GM13976 (cell line): ENCODE measurements around the gene RGS12.

Experiments
- DNase-seq: peaks from one replicate; pipeline ENCODE4 v3.0.0; 2012; ENCODE audit warnings: low spot score
- in situ Hi-C: fragments of 300-500 bp; cut with MboI; formaldehyde crosslinking; loops from one replicate; pipeline ENCODE4 v1.12.0; 2022; ENCODE audit warnings: low sequenced_read_pairs, mixed read lengths, inconsistent platforms; ENCODE audit not compliant: unreplicated experiment
- TF ChIP-seq, protein P1 (sequence below): IDR thresholded peaks from 2 replicates; pipeline ENCODE4 v1.5.1; 2012; ENCODE audit warnings: borderline replicate concordance, mild to moderate bottlenecking; ENCODE audit not compliant: insufficient read depth; ENCODE audit errors: extremely low read depth, missing control alignments, control extremely low read depth

Gene RGS12

DNA sequence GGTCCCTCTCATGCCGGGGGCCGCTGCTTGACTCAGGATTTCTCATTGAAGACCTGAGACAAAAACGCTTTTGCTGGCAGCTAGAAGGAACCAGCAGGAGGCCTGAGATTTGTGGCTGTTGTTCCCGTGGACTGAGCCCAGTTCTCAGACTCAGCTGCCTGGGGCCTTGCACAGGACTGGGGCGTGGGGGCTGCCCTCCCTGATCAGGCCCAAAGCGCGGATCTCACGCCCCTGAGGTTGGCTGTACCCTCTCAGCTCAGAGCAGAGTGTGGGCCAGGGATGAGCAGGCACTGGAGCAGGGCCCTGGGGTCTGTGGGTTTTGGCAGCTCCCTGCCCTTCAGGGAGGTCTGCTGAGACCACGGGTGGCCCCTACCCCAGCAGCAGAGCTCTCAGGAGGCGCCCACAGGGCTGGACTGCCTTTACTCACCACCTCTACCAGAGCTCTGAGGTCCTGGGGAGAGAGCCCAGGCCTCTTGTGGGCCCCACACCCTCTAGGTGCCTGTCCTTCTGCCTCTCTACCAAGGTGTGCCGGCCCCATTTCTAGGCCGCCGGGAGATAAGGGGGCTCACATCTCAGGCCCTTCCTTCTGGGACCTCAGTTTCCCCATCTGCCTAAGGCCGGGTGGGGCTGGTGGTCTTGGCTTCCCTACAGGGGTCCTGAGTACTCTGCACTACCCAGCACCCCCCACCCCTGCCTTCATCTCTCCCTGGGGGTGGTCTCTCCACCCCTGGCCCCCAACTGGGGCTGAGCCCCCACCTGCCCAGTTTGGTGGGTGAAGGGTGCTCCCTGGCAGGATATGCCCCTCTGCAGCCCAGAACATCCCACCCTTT lies 38.3 kb upstream of the RGS12 start:
- in situ Hi-C loops = no loop called here
- TF ChIP-seq, protein P1, sequence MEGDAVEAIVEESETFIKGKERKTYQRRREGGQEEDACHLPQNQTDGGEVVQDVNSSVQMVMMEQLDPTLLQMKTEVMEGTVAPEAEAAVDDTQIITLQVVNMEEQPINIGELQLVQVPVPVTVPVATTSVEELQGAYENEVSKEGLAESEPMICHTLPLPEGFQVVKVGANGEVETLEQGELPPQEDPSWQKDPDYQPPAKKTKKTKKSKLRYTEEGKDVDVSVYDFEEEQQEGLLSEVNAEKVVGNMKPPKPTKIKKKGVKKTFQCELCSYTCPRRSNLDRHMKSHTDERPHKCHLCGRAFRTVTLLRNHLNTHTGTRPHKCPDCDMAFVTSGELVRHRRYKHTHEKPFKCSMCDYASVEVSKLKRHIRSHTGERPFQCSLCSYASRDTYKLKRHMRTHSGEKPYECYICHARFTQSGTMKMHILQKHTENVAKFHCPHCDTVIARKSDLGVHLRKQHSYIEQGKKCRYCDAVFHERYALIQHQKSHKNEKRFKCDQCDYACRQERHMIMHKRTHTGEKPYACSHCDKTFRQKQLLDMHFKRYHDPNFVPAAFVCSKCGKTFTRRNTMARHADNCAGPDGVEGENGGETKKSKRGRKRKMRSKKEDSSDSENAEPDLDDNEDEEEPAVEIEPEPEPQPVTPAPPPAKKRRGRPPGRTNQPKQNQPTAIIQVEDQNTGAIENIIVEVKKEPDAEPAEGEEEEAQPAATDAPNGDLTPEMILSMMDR = no peak
- DNase-seq = no peak

DNA sequence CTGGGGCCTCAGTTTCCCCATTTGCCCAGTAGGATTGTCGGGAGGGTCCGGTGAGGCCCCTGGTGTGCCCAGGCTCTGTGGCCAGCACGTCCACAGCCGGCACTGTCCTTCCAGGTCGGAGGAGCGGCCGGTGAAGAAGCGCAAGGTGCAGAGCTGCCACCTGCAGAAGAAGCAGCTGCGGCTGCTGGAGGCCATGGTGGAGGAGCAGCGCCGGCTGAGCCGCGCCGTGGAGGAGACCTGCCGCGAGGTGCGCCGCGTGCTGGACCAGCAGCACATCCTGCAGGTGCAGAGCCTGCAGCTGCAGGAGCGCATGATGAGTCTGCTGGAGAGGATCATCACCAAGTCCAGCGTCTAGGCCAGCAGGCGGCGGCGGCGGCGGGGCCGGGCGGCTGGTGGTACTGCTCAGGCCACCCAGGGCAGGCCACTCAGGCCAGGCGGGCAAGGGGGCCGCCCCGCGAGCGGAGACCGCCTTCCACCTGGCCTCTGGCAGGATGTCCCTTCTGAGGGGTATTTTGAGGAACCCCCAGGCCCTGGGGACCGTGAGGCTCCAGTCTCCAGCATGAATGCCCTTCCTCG lies 37.1 kb upstream of the RGS12 start:
- no peak for DNase-seq
- in situ Hi-C loops = no loop called here
- TF ChIP-seq, protein P1 = no peak

DNA sequence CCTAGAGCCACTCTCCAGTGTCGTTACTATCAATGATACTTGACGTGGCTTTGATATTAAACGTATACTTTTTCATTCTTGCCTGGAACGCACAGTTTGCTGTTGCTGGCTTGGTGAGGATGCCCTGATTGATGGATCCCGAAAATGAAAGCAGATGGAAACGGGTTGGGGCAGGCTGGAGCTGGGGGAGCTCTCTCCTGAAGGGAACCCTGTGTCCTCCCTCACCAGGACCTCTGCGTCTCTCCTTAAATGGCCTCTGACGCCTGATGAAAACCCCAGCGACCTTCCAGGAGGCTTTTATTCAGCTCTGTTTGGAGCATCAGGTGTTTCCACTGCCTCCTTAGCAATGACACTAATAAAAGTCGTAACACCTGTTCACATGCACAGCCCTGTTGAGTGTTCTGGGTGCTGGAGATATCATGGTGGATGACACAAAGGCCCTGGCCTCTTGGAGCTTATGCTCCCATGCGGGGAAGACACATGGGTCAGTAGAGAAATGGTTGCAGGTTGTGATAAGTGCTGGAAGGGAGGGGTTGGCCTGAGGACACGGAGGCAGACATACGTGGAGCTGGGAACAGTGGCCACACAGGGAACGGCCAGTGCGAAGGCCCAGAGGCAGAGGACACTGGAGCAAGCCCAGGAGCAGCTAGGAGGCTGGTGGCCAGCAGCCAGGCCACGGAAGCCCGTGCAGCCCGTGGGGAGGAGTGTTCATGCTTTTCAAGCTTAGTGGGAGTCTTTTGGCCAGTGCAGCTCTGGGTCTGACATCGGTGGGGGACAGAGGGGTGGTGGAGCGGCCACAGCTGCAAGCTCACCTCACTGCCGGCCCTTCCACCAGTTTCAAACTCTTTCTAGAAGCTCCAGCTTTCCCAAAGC lies 36.4 kb upstream of the RGS12 start:
- TF ChIP-seq, protein P1 = no peak
- in situ Hi-C loops = no loop called here
- no peak for DNase-seq

DNA sequence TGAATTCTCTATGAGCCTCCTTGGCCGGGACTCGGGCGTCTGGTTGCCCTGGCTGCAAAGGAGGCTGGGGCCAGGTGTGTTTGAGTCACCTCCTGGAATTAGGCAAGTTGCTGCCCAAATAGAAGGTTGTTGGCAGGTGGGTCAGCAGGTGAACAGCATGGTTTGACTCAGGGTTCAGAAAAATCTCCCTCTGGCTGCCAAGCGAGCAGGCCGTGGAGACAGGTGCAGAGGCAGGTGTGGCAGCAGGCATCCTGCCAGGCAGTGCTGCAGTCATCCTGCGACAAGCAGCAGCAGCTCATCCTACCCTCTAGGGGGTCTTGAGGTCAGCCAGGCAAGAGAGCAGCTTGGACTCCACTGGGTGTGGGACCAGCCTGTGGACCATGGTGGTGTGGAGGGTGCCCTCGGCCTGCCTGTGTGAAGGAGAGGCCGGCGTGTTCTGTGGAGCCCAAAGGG lies 35.7 kb upstream of the RGS12 start:
- TF ChIP-seq, protein P1 = no peak
- in situ Hi-C loops = no loop called here
- no peak for DNase-seq

DNA sequence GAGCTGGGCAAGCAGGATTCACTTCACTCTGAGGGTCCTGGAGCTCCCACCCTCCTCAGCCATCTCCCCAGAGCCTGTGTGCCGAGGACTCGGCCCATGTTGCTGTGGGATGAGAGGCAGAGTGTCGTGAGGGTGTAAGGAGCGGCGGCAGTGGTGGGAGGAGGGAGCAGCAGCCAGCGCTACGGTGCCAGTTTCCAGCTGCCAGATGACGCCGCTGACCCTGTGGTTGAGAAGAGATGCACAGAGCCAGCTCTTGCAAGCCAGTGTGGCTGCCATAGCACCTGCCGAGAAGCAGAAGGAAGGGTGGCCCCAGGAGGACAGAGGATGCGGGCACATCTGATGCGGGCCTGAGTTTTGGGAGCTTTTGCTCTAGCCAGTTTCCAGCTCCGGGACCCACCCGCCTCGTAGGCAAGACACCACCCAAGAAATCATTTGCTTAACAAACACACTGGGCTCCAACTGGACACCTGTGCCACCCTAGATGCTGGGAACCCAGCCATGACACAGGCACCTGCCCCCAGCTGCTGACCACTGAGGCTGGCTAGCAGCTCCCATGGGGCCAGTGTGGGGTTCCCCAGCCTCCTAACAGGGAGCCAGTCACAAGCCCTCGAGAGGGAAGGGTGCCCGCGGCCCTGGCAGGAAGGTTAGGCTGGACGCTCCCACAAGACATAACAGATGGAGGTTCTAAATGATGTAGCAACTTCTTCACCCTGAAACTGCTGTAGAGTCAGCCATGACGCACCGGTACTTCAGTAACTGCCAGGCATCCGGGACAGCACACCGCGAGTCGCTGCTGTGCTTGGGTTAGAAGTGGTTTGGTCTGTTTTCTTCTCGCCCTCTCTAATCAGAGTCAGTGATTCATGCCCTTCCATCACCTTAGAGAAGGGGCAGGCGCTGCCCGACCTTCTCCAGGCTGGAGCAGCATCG lies 35.0 kb upstream of the RGS12 start:
- in situ Hi-C loops = no loop called here
- DNase-seq = no peak
- TF ChIP-seq, protein P1 = no peak
